Heart right ventricle (tissue), 16 donors: ENCODE data around the gene DHX58. TPM values are rescaled to one million over a fixed set of nuclear protein-coding genes. Genes with fewer than 3 reads are reported as not detected.

ENCODE experiments used
- ATAC-seq, 8 donors: fragments of 200-7000 bp; cut with Tn5 transposase; one replicate each; pipeline ENCODE4 v1.9.1; 2020; ENCODE audit warnings: mild to moderate bottlenecking in 8 of 8, moderate library complexity in 8 of 8, moderate number of reproducible peaks in 1 of 8
- DNase-seq, 2 donors: peaks; one replicate each; pipeline ENCODE4 v3.0.0-alpha.2; 2020
- H3K27ac ChIP-seq, 10 donors: fragments of 200-600 bp; sonication (generic) in 2 of 10; one replicate each; pipeline versions ENCODE4 v1.5.0 to v1.8.0; 2020 to 2022; ENCODE audit warnings: mild to moderate bottlenecking in 3 of 10
- H3K27me3 ChIP-seq, 7 donors: fragments of 200-600 bp; one replicate each; pipeline ENCODE4 v1.8.0; 2021 to 2022; ENCODE audit warnings: mild to moderate bottlenecking in 2 of 7
- H3K36me3 ChIP-seq, 9 donors: fragments of 200-600 bp; sonication (generic) in 1 of 9; one replicate each; pipeline versions ENCODE4 v1.5.0 to v1.8.0; 2020 to 2022; ENCODE audit warnings: mild to moderate bottlenecking in 2 of 9
- H3K4me1 ChIP-seq, 9 donors: fragments of 200-600 bp; sonication (generic) in 1 of 9; one replicate each; pipeline versions ENCODE4 v1.5.0 to v1.8.0; 2020 to 2022; ENCODE audit warnings: mild to moderate bottlenecking in 4 of 9
- H3K4me3 ChIP-seq, 10 donors: fragments of 200-600 bp; sonication (generic) in 2 of 10; one replicate each; pipeline versions ENCODE4 v1.5.0 to v1.8.0; 2020 to 2022; ENCODE audit warnings: mild to moderate bottlenecking in 7 of 10, moderate library complexity in 2 of 10
- H3K9me3 ChIP-seq, 11 donors: fragments of 200-600 bp in 10 of 11; sonication (generic) in 2 of 11; one replicate each; pipeline versions ENCODE4 v1.5.0 to v1.8.0; 2013 to 2022; ENCODE audit warnings: mild to moderate bottlenecking in 2 of 11, control low read depth in 1 of 11, moderate library complexity in 1 of 11
- CTCF ChIP-seq, 9 donors: fragments of 200-600 bp; sonication (generic) in 2 of 9; IDR thresholded peaks; one replicate each; pipeline versions ENCODE4 v1.5.0 to v1.8.0; 2021 to 2022; ENCODE audit warnings: antibody characterized with exemption in 9 of 9, mild to moderate bottlenecking in 5 of 9, moderate library complexity in 1 of 9
- WGBS, 2 donors: extraction: QIAGEN DNeasy Blood & Tissue Kit; methylation state at CpG; one replicate each; pipeline ENCODE4 v1.1.7; 2013; ENCODE audit warnings: inconsistent platforms in 1 of 2; 5-methylcytosine and 5-hydroxymethylcytosine counted together
- intact Hi-C, 10 donors: fragments of 100-400 bp; cut with DNase I; formaldehyde crosslinking; loops; one replicate each; pipeline versions ENCODE4 v1.11.1 to v1.14.2; 2022
- polyA plus RNA-seq, 2 donors: library from polyadenylated mRNA; stranded (reverse); fragments of 200-250 nt; gene quantifications; one replicate each; pipeline ENCODE4 v1.2.3, GENCODE V29; 2013
- total RNA-seq, 10 donors: library from RNA; stranded (reverse); fragmentation: NEBNext Ultra II Directional in 3 of 10; extraction: Animal tissue kit (Norgen Biotek cat#: 25700) in 3 of 10; gene quantifications; one replicate each; pipeline versions ENCODE4 v1.2.1 to v1.2.4, GENCODE V29; 2021 to 2023
- donor health status: Arrhythmogenic right ventricular cardiomyopathy.
- donor health status: ischemic (EF 13 %, LVEDD 7.1; RV severe dilation, severe dysfunction).
- donor health status: healthy with polysubstance abuse.
- donor health status: DM: no; HTN: yes; CAD: no.
- donor health status: DM: no; HTN: no; CAD: no.
- donor health status: ischemic (EF 25% LVEDD 6.9; RV normal size, moderate dysfunction).
- donor health status: ischemic (EF 25% LVEDD 5.7; RV mildly dilated, moderate dysfunction).
- donor health status: healthy.
- donor health status: DM: yes; HTN: yes; CAD: no.
- donor health status: Ischemic cardiomyopathy.
- donor health status: ischemic (EF 35%, LVEDD 5.7; RV mildly dilated, moderate dysfunction).
- donor health status: nonischemic (EF 11% LVEDD 7.7; RV severe dilation, severe dysfunction).
- donor health status: DM: yes; HTN: yes; CAD: no.
- donor health status: PGD.
- donor health status: ischemic (EF 29% LVEDD 5.4; RV normal size, mild dysfunction).
- donor health status: nonischemic (EF 23%, LVEDD 6.1; RV moderate dilation, normal function).

The DHX58 gene
- total and polyA plus RNA-seq, 12 donors: 2.2 to 16.9 (median 4.0) TPM

- Histone ChIP-seq H3K4me1 (peaks cover 2 to 28% (median 13%) of the 10 kb centered on the region in 9 donors), H3K4me3 (peak overlapping the region in 7 of 10 donors; percentile 4 to 49 (median 36)), H3K27me3 (no peaks in the 10 kb centered on the region), H3K27ac (no peak overlapping the region), H3K36me3 (peaks cover 0 to 81% (median 0%) of the 10 kb centered on the region in 9 donors), H3K9me3 (no peaks in the 10 kb centered on the region)
- ATAC-seq (peak; percentile 50 to 90 (median 66)), DNase-seq (peak; percentile 56 to 79)
- intact Hi-C loops: loop anchor here in 1 of 10 donors (10.0 kb wide), 1 partner anchor 143 kb away; the partner anchor contains the start of gene CNP
- no peak for TF ChIP-seq CTCF (IDR thresholded peaks at IDR 0.05)
- 50 to 62% methylated on average over 51 of the region's 51 CpGs for WGBS, 2 donors
These were observed 4.6 kb downstream of the DHX58 start for GRCh38 chr17:42107597-42108576.

DNA sequence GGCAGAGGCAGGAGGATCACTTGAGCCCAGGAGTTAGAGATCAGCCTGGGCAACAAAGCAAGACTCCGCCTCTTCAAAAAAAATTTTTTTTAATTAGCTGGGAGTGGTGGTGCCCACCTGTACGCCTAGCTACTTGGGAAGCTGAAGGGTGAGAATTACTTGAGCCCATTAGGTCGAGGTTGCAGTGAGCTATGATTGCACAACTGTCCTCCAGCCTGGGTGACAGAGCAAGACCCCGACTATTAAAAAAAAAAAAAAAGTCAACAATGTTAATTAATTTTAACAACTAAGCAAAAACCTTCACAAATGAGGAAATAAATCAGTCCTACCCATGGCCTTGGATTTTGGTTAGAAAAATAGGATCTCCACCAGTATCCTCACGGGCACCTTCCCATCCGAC lies 5.4 kb downstream of the DHX58 start:
- WGBS, 2 donors: 71 to 75% methylated on average over 6 of the region's 6 CpGs
- H3K36me3 ChIP-seq: peaks cover 0 to 87% (median 0%) of the 10 kb centered on the region in 9 donors
- H3K27ac ChIP-seq: no peak overlapping the region
- ATAC-seq: no peak
- H3K4me3 ChIP-seq: peak overlapping the region in 7 of 10 donors; percentile 4 to 49 (median 36)
- no peaks in the 10 kb centered on the region for H3K27me3 ChIP-seq
- TF ChIP-seq CTCF (IDR thresholded peaks at IDR 0.05): no peak
- intact Hi-C loops: loop anchor here in 1 of 10 donors (10.0 kb wide), 1 partner anchor 142 kb away; the partner anchor contains the start of gene CNP
- no peak for DNase-seq
- no peaks in the 10 kb centered on the region for H3K9me3 ChIP-seq
- H3K4me1 ChIP-seq: peaks cover 0 to 24% (median 9%) of the 10 kb centered on the region in 9 donors

DNA sequence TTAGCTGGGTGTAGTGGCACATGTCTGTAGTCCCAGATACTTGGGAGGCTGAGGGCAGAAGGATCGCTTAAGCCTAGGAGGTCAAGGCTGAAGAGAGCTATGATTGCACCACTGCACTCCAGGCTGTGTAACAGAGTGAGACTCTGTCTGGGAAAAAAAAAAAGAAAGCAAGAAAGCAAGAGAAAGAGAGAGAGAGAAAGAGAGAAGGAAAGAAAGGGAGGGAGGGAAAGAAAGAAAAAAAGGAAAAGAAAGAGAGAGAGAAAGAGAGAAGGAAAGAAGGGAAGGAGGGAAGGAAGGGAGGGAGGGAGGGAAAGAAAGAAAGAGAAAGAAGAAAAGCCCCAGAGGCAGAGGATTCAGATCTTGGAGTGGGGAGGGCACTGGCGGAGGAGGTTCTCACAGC lies 6.5 kb downstream of the DHX58 start:
- DNase-seq (no peak), ATAC-seq (no peak)
- no peaks in the 10 kb centered on the region for H3K9me3 ChIP-seq
- no peaks in the 10 kb centered on the region for H3K27me3 ChIP-seq
- 92 to 97% methylated on average over 2 of the region's 2 CpGs for WGBS, 2 donors
- H3K4me3 ChIP-seq: no peak overlapping the region
- H3K4me1 ChIP-seq: peaks cover 0 to 17% (median 6%) of the 10 kb centered on the region in 9 donors
- no peak for TF ChIP-seq CTCF (IDR thresholded peaks at IDR 0.05)
- no peak overlapping the region for H3K27ac ChIP-seq
- intact Hi-C loops: loop anchor here in 1 of 10 donors (10.0 kb wide), 1 partner anchor 141 kb away; the partner anchor contains the start of gene CNP
- peaks cover 0 to 89% (median 0%) of the 10 kb centered on the region in 9 donors for H3K36me3 ChIP-seq

GRCh38 chr17:42104264-42104663 lies 8.2 kb downstream of the DHX58 start:
- DNase-seq (no peak), ATAC-seq (no peak)
- Histone ChIP-seq H3K4me3 (no peak overlapping the region), H3K9me3 (no peaks in the 10 kb centered on the region), H3K27ac (no peak overlapping the region), H3K36me3 (peaks cover 0 to 74% (median 0%) of the 10 kb centered on the region in 9 donors), H3K27me3 (no peaks in the 10 kb centered on the region), H3K4me1 (peaks cover 0 to 17% (median 6%) of the 10 kb centered on the region in 9 donors)
- 67 to 73% methylated on average over 3 of the region's 3 CpGs for WGBS, 2 donors
- TF ChIP-seq CTCF (IDR thresholded peaks at IDR 0.05): no peak
- intact Hi-C loops: loop anchor here in 7 of 10 donors (5.0 to 10.0 kb wide), 5 partner anchors 37 to 142 kb away; partner anchors contain the start of genes NKIRAS2 (in 2 of the 7) and CNP (in 1 of the 7)
